ENCODE results near the gene SMAD5. TPM values are rescaled to one million over a fixed set of nuclear protein-coding genes. Genes with fewer than 3 reads are reported as not detected.

The SMAD5 gene
- total RNA-seq, 1 experiment from 2014 or later: 64.3 TPM

GRCh38 chr5:136128481-136128880 lies 4.2 kb upstream of the SMAD5 start:
- Histone ChIP-seq H3K9me3 (ENCODE audit: control insufficient read depth in 1 of 2, insufficient read depth in 1 of 2, low read depth in 1 of 2, low read length in 2 of 2) (no peaks in the 10 kb centered on the region), H3K36me3 (ENCODE audit: control insufficient read depth in 1 of 2, insufficient read depth in 2 of 2, low read length in 2 of 2) (no peaks in the 10 kb centered on the region), H3K27ac (ENCODE audit: low read depth, low read length) (no peak overlapping the region), H2AFZ (ENCODE audit: low read depth, low read length, poor library complexity, severe bottlenecking) (no peak overlapping the region), H3K4me3 (replicated peaks in 1 of 2; ENCODE audit: low read depth in 1 of 2, low read length in 2 of 2) (no peak overlapping the region), H4K20me1 (ENCODE audit: insufficient read depth) (no peaks in the 10 kb centered on the region), H3K4me2 (ENCODE audit: low read length) (no peak overlapping the region), H3K27me3 (ENCODE audit: insufficient read depth, low read length) (0 out of 2 replicates have a peak, but pooled peaks cover 12% of the 10 kb centered on the region), H3K9ac (ENCODE audit: low read length) (no peak overlapping the region), H3K79me2 (ENCODE audit: insufficient read depth, low read length) (peaks cover 8% of the 10 kb centered on the region), H3K9me2 (ENCODE audit: insufficient read depth) (no peaks in the 10 kb centered on the region), H3K4me1 (ENCODE audit: control insufficient read depth in 1 of 2, insufficient read depth in 2 of 2, low read length in 2 of 2) (peaks cover 2 to 9% of the 10 kb centered on the region in 2 experiments; a peak in 3 of 4 replicates)
- DNase-seq (ENCODE audit: low read depth, low spot score) (no peak), ATAC-seq (no peak)
- POLR2A ChIA-PET: no interaction called here
- RAD21 ChIA-PET (ENCODE audit: low non-redundant PET in 1 of 2, low total read pairs in 2 of 2, uncharacterized antibody in 2 of 2, unreplicated experiment in 2 of 2): no interaction called here
- intact Hi-C loops (cut with micrococcal nuclease): no loop called here
- TF ChIP-seq, protein P1, sequence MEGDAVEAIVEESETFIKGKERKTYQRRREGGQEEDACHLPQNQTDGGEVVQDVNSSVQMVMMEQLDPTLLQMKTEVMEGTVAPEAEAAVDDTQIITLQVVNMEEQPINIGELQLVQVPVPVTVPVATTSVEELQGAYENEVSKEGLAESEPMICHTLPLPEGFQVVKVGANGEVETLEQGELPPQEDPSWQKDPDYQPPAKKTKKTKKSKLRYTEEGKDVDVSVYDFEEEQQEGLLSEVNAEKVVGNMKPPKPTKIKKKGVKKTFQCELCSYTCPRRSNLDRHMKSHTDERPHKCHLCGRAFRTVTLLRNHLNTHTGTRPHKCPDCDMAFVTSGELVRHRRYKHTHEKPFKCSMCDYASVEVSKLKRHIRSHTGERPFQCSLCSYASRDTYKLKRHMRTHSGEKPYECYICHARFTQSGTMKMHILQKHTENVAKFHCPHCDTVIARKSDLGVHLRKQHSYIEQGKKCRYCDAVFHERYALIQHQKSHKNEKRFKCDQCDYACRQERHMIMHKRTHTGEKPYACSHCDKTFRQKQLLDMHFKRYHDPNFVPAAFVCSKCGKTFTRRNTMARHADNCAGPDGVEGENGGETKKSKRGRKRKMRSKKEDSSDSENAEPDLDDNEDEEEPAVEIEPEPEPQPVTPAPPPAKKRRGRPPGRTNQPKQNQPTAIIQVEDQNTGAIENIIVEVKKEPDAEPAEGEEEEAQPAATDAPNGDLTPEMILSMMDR (IDR thresholded peaks at IDR 0.05 in 2 of 3, conservative IDR thresholded peaks at IDR 0.05 in 1 of 3; ENCODE audit: borderline replicate concordance in 1 of 3, insufficient read depth in 1 of 3, low read depth in 2 of 3, low read length in 2 of 3): no peak
- no TSS peak for BruUV-seq (replicated peaks)
- CTCF ChIA-PET: no interaction called here

- peaks cover 6 to 15% of the 10 kb centered on the region in 2 experiments; a peak in 3 of 4 replicates for H3K4me1 ChIP-seq (ENCODE audit: control insufficient read depth in 1 of 2, insufficient read depth in 2 of 2, low read length in 2 of 2)
- intact Hi-C loops (cut with micrococcal nuclease): no loop called here
- no peak overlapping the region for H3K4me3 ChIP-seq (replicated peaks in 1 of 2; ENCODE audit: low read depth in 1 of 2, low read length in 2 of 2)
- no peak for DNase-seq (ENCODE audit: low read depth, low spot score)
- no peaks in the 10 kb centered on the region for H3K9me2 ChIP-seq (ENCODE audit: insufficient read depth)
- no peaks in the 10 kb centered on the region for H3K36me3 ChIP-seq (ENCODE audit: control insufficient read depth in 1 of 2, insufficient read depth in 2 of 2, low read length in 2 of 2)
- BruUV-seq (replicated peaks): no TSS peak
- H3K9me3 ChIP-seq (ENCODE audit: control insufficient read depth in 1 of 2, insufficient read depth in 1 of 2, low read depth in 1 of 2, low read length in 2 of 2): no peaks in the 10 kb centered on the region
- no peak for TF ChIP-seq ZBTB33 (IDR thresholded peaks at IDR 0.05; ENCODE audit: extremely low read depth, insufficient replicate concordance, low read length)
- TF ChIP-seq CBX3 (IDR thresholded peaks at IDR 0.05; ENCODE audit: low read depth): no peak
- no peak for TF ChIP-seq EZH2phosphoT487 (IDR thresholded peaks at IDR 0.05; ENCODE audit: borderline replicate concordance)
- TF ChIP-seq POLR2A (IDR thresholded peaks at IDR 0.05; ENCODE audit: borderline replicate concordance, extremely low read depth, insufficient read depth, insufficient read length): no peak
- TF ChIP-seq JUND (IDR thresholded peaks at IDR 0.05): no peak
- TF ChIP-seq YY1 (IDR thresholded peaks at IDR 0.05; ENCODE audit: extremely low read depth, insufficient replicate concordance, low read depth, low read length): no peak
- TF ChIP-seq EGR1 (IDR thresholded peaks at IDR 0.05; ENCODE audit: low read depth): no peak
- TF ChIP-seq ZNF274 (IDR thresholded peaks at IDR 0.05; ENCODE audit: low read depth, low read length): no peak
- TF ChIP-seq FOSL1 (IDR thresholded peaks at IDR 0.05; ENCODE audit: low read depth): no peak
- TF ChIP-seq, protein P2, sequence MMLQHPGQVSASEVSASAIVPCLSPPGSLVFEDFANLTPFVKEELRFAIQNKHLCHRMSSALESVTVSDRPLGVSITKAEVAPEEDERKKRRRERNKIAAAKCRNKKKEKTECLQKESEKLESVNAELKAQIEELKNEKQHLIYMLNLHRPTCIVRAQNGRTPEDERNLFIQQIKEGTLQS (IDR thresholded peaks at IDR 0.05): no peak
- ChIA-PET RAD21 (ENCODE audit: low non-redundant PET in 1 of 2, low total read pairs in 2 of 2, uncharacterized antibody in 2 of 2, unreplicated experiment in 2 of 2) (no interaction called here), CTCF (no interaction called here), POLR2A (interaction anchor here (0.6 kb wide), 1 partner anchor 128 kb away, joined by 3 read pairs; no protein-coding TSS in a partner anchor)
- H3K9ac ChIP-seq (ENCODE audit: low read length): no peak overlapping the region
- H4K20me1 ChIP-seq (ENCODE audit: insufficient read depth): peaks cover 3% of the 10 kb centered on the region; the same call in 1 of the 2 replicates
- H3K27ac ChIP-seq (ENCODE audit: low read depth, low read length): no peak overlapping the region
- H2AFZ ChIP-seq (ENCODE audit: low read depth, low read length, poor library complexity, severe bottlenecking): no peak overlapping the region
- H3K27me3 ChIP-seq (ENCODE audit: insufficient read depth, low read length): 0 out of 2 replicates have a peak, but pooled peaks cover 12% of the 10 kb centered on the region
- ATAC-seq: no peak
- peaks cover 17% of the 10 kb centered on the region for H3K79me2 ChIP-seq (ENCODE audit: insufficient read depth, low read length)
- H3K4me2 ChIP-seq (ENCODE audit: low read length): no peak overlapping the region
Measured at GRCh38 chr5:136129445-136129844, 3.2 kb upstream of the SMAD5 start.
